Stimulated activated CD8-positive, alpha-beta memory T cell treated with anti-CD3 and anti-CD28 coated beads, Interleukin-7, amount 100 ng/mL, for 4 hours (primary cell): ENCODE measurements around the gene HOXD11.

Source experiments
- DNase-seq, 2 donors: peaks; one replicate each; pipeline ENCODE4 v3.0.0-alpha.2; 2020; ENCODE audit warnings: low read depth in 2 of 2

Gene HOXD11

GRCh38 chr2:176131848-176132158 lies 24.7 kb downstream of the HOXD11 start:
- no peak for DNase-seq

GRCh38 chr2:176132205-176133171 lies 25.4 kb downstream of the HOXD11 start:
- no peak for DNase-seq

- DNase-seq: no peak
These were observed 26.3 kb downstream of the HOXD11 start for GRCh38 chr2:176133389-176133788.

GRCh38 chr2:176134035-176134434 lies 27.0 kb downstream of the HOXD11 start:
- no peak for DNase-seq

- no peak for DNase-seq
These were observed 28.0 kb downstream of the HOXD11 start for GRCh38 chr2:176135035-176135440.

- no peak for DNase-seq
These were observed 29.5 kb downstream of the HOXD11 start for GRCh38 chr2:176136374-176137251.

- no peak for DNase-seq
These were observed 30.1 kb downstream of the HOXD11 start for GRCh38 chr2:176137252-176137580.

- no peak for DNase-seq
These were observed 30.8 kb downstream of the HOXD11 start for GRCh38 chr2:176137906-176138305.

- DNase-seq: no peak
These were observed 31.4 kb downstream of the HOXD11 start for GRCh38 chr2:176138526-176138922.

- DNase-seq: no peak
These were observed 32.0 kb downstream of the HOXD11 start for GRCh38 chr2:176138923-176139660.

- DNase-seq: no peak
These were observed 32.8 kb downstream of the HOXD11 start for GRCh38 chr2:176139661-176140512.

GRCh38 chr2:176140513-176141317 lies 33.6 kb downstream of the HOXD11 start:
- DNase-seq: peak; percentile 28 to 54

- DNase-seq: no peak
These were observed 35.2 kb downstream of the HOXD11 start for GRCh38 chr2:176142281-176142680.

- no peak for DNase-seq
These were observed 38.2 kb downstream of the HOXD11 start for GRCh38 chr2:176145085-176145969.

- DNase-seq: no peak
These were observed 39.0 kb downstream of the HOXD11 start for GRCh38 chr2:176146101-176146500.

GRCh38 chr2:176146645-176147044 lies 39.6 kb downstream of the HOXD11 start:
- DNase-seq: no peak

- no peak for DNase-seq
These were observed 40.2 kb downstream of the HOXD11 start for GRCh38 chr2:176147210-176147799.

- no peak for DNase-seq
These were observed 40.9 kb downstream of the HOXD11 start for GRCh38 chr2:176147800-176148496.
